GM12801 (cell line): Measurements from ENCODE around the gene FUT7.

ENCODE experiments used
- TF ChIP-seq, protein P1 (sequence below): IDR thresholded peaks from one replicate; pipeline ENCODE4 v1.5.1; 2011; ENCODE audit warnings: control low read depth; ENCODE audit not compliant: insufficient read length; ENCODE audit errors: extremely low read depth

FUT7 gene

DNA sequence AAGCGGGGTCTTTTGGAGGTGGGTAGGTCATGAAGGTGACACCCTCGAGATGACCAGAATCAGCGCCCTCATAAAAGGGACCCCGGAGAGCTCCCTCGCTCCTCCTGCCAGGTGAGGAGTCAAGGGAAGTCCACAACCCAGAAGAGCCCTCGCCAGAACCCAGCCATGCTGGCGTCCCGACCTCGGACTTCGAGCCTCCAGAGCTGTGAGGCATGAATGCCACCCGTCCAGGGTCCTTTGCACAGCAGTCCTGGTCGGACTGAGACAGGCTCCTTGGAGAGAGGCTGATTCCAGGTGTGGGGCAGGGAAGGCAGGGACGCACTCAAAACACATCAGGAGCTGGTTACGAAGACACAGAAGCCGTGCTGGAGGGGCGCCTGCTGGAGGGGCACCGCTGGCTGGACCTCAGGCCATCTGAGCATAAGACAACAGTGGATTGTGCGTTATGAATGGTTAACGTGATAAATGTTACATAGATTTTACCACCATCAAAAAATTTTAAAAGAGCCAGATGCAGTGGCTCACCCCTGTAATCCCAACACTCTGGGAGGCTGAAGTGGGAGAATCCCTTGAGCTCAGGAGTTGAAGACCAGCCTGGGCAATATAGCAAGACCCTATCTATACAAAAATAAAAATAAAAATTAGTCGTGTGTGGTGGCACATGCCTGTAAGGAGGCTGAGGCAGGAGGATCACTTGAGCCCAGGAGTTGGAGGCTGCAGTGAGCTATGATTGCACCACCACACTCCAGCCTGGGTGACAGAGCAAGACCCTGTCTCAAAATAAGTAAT, 29.8 kb downstream of the FUT7 start:
- TF ChIP-seq, protein P1, sequence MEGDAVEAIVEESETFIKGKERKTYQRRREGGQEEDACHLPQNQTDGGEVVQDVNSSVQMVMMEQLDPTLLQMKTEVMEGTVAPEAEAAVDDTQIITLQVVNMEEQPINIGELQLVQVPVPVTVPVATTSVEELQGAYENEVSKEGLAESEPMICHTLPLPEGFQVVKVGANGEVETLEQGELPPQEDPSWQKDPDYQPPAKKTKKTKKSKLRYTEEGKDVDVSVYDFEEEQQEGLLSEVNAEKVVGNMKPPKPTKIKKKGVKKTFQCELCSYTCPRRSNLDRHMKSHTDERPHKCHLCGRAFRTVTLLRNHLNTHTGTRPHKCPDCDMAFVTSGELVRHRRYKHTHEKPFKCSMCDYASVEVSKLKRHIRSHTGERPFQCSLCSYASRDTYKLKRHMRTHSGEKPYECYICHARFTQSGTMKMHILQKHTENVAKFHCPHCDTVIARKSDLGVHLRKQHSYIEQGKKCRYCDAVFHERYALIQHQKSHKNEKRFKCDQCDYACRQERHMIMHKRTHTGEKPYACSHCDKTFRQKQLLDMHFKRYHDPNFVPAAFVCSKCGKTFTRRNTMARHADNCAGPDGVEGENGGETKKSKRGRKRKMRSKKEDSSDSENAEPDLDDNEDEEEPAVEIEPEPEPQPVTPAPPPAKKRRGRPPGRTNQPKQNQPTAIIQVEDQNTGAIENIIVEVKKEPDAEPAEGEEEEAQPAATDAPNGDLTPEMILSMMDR, result no peak

DNA sequence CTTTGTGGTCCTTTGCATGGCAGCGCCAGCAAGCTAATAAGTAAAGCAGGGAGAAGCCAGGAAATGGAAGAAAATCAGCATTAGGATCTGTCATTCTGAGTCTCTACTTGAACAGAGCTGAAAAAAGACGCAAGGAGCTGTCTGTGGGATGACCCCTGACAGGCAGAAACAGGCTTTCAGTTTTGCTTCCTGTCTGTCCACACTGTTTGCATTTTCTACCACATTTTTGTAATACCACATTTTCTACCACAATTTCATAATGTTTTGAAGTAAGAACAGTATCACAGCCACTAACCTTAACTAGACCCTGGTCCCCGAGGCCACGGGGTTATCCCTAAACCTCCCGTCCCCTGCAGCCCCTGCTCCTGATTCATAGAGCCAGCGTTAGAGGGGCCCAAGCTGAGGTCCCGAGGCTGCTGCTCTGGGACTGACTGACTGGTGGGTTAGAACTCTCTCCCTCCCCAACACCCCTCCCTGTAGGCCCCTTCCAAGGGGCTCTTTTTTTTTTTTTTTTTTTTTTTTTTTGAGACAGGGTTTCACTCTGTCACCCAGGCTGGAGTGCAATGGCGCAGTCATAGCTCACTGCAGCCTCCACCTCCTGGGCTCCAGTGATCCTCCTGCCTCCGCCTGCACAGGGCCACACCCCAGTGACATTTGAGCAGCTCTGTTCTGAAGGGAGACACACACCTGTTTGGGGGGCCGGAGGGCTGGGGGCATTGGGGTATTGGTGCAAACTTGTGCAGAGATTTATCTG, 31.5 kb downstream of the FUT7 start:
- TF ChIP-seq, protein P1, result no peak

DNA sequence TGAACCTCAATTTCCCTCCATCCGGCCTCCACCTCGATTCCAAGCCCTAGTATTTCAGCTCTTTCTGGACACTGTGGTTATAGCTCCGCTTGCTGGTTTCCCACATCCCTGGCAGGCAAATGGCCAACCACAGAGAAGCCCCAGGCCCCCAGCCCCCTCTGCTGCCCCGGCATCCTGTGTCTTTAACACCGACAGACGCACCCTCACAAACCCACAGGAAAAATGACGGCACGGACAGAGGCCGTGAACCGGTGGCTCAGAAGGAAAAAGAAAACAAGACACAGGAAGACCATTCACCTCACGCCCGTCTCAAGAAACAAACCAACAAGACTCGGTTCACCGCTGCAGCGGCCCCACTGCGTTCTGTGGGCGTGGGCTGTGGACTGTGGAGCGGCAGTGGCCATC, 34.1 kb downstream of the FUT7 start:
- TF ChIP-seq, protein P1, result no peak

DNA sequence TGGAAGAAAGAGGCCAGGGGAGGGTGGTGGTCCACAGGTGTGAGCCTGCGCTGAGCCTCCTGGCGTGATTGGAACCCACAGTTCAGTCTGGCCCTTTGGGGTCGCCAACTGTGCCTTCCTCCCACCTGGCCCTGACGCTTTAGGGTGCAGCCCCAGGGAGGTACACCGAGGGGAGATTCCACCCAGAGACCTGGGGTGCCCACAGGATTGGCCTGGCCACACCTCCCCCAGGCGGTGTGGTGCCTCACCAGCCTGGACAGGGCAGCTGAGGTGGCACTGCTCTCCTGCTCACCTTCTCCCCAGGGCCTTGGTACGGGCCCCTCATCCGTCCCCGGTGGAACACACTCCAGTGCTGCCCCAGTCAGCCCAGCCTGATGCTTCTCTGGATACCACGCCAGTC, 34.5 kb downstream of the FUT7 start:
- TF ChIP-seq, protein P1, result no peak

DNA sequence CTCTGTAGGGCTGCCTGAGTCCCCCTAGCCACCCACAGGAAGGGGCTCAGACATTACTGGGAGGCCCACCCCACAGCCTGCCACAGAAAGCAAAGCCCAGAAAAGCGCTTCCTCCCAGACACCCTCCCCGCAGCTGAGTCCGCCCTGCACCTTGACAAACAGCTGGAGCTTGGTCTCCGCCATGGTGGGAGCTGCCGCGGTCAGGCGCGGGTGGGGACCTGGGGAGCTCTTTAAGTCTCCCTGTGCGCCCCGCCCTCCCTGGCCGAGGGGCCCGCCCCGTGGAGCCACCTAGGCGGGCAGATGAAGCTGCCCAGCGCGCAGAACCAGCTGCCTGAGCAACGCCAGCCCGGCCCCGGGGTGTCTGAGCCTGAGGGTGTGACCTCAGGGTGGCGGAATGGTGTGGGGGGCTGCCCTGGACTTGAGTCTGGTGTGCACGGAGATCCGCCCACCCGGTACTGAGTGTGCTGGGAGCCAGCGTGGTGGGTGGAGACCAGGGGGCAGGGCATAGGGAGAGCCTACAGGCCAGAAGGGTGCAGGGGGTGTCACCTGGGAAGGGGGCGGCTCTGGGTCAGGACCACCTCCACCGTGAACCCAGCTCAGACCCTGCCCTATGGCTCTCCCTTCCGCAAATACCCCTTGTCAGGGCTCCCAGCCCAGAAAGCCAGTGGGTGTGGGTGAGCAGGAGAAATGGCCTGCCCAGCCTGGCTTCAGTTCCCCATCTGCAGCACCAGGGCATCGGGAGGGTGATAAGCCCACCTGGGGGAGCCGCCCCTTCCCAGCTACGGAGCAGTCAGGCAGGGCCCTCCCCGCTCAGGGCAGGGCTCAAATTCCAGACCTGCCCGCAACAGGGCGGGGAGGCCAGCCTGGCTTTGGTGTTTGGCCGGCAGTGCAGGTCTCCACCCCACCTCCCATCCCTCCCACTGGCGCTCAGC, 35.3 kb downstream of the FUT7 start, which contains the start of gene CLIC3:
CLIC3 (minus strand) TSS at position 208 of the 932 bp plus-strand sequence; CDS start at position 183, 25 bp downstream.
- TF ChIP-seq, protein P1, result no peak

DNA sequence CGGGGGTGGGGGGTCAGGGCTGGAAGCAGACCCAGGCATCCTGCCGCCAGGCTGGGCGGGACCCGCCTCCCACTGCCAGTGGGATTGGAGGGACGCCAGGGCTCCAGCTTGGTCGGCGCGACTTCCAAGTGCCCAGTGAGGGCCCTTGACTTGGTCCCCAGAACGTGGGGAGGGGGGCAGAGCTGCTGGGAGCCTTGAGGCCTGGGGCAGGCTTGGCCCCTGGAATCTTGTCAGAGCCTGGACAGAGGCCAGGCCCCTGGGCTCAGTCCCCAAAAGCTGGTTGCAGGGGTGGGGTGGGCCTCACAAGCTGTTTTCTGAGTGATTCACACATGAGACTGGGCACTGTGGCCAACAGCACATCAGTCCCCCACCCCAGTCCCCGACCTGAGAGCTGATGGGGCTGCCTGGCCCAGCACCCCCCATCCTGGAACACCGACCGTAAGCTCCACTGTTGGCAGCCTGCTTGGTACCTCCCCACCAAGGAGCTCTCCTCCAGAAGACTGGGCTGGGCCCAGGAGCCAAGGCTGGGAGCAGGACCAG, 36.0 kb downstream of the FUT7 start:
- TF ChIP-seq, protein P1, result no peak
